HG03460 (cell line): ENCODE results near the gene ALPL.
"Not testable (repeated sequence)": the region's sequence is repeated elsewhere in the genome, so short reads cannot be mapped to it uniquely, and the experiment has no call there.

Source experiments
- ATAC-seq: cut with Tn5 transposase; IDR thresholded peaks from one replicate; pipeline ENCODE4 v1.9.1; 2021; ENCODE audit not compliant: unreplicated experiment

ALPL gene

GRCh38 chr1:21507511-21508270, 1.5 kb upstream of the ALPL start:
- no peak for ATAC-seq

- peak; percentile 57 for ATAC-seq
These were observed 458 bp upstream of the ALPL start for GRCh38 chr1:21508580-21509350.

DNA sequence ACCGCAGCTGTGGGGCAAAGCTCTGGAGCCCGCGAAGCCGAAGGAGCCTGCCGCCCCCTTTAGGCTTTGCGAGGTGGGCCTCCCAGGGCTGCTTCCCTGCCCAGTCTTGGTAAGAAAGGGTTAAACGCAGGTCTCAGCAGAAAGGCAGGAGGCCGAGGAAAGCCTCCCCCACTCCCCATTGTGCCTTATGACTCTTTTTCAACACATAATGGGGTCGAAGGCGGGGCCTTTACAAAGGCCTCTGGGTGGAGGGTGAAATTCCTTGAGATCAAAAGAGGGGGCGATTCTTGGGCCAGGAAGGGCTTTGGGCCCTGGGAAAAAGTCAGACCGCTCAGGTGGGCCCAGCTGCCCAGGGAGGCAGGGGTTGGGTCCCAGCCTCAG, 880 bp downstream of the ALPL start:
- ATAC-seq: no peak

GRCh38 chr1:21510885-21511578, 1.8 kb downstream of the ALPL start:
- ATAC-seq: no peak

- ATAC-seq: no peak
These were observed 2.6 kb downstream of the ALPL start for GRCh38 chr1:21511579-21512522.

- ATAC-seq: peak; percentile 78
These were observed 5.0 kb downstream of the ALPL start for GRCh38 chr1:21514245-21514644.

DNA sequence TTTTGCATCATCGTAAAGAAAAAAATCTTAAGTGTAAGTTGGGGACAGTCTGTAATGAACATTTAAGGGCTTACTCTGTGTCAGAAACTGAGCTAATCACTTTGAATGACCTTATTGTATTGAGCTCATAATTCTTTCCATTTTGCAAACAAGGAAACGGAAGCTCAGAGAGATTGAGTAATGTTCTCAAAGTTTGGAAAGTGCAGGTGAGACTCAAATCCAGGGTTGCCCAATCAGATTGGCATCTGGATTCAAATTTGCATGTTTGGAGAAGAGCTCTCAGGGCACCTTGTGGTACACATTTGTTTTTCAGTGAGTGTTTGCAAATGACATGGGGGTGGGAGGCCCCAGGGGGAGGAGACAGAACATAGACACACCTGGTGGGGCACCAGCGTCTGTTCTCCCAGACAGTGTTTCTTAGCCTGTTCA, 8.0 kb downstream of the ALPL start:
- ATAC-seq: no peak

DNA sequence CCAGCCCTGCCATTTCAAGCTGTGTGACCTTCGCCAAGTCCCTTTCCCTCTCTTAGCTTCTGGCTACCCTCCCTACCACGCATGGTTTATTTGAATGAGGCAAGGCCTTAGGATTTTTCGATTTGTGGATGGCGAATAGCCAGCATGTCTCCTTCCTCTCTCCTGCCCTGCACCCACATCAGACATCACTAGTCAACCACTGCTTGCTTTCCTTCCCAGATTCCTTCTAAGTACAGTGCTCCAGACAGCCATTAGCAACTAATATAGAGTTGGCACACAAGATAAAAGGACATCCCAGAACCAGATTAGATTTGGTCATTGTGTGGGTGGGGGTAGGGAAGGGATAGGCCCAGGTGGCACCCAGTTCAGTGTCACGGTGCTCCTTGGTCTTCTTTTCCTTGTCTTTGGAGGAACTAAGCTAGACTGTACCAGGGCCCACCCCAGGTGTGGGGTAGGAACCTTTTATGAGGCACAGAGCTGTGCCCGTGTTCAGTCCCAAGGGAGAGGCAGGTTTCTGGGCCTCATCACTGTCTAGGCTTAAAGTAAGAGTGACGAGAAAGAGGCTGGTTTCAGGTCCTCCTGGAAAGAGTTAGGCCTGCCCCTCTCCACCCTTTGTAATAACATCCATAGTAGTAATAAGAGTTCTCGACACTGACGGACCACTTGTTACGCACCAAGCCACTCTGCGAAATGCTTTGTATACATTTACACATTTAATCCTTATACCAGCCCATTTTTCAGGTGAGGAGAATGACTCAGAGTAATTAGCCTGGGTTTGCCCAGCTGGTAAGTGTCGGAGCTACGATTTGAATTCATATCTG, 8.6 kb downstream of the ALPL start:
- ATAC-seq: no peak

DNA sequence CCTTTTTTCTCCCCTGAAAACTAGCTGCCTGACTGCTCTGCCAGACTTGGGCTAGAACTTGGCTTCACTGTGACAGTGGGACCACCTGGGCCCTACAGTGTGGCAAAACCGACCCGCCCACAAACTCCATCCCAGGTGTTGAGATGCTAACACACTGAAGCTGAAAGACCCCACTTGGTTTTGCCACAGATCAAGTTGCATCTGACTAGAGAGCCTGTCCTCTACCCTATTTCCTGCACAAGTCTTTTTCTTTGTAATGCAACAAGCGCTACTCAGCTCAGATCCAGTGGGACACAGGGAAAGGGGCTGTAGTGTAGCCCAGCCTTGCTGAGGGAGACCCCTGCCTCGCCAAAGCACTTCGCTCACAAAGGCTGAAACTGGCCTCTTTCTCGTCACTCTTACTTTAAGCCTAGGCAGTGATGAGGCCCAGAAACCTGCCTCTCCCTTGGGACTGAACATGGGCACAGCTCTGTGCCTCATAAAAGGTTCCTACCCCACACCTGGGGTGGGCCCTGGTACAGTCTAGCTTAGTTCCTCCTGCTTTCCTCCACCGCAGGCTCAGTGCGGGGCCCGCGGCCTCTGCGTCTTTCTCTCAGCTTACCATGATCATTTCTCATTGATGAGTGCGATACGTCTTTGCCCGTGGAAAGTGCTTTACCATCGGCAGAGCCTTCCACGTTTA, 9.7 kb downstream of the ALPL start:
- no peak for ATAC-seq

GRCh38 chr1:21519486-21520070, 10.4 kb downstream of the ALPL start:
- ATAC-seq: not testable (repeated sequence)

DNA sequence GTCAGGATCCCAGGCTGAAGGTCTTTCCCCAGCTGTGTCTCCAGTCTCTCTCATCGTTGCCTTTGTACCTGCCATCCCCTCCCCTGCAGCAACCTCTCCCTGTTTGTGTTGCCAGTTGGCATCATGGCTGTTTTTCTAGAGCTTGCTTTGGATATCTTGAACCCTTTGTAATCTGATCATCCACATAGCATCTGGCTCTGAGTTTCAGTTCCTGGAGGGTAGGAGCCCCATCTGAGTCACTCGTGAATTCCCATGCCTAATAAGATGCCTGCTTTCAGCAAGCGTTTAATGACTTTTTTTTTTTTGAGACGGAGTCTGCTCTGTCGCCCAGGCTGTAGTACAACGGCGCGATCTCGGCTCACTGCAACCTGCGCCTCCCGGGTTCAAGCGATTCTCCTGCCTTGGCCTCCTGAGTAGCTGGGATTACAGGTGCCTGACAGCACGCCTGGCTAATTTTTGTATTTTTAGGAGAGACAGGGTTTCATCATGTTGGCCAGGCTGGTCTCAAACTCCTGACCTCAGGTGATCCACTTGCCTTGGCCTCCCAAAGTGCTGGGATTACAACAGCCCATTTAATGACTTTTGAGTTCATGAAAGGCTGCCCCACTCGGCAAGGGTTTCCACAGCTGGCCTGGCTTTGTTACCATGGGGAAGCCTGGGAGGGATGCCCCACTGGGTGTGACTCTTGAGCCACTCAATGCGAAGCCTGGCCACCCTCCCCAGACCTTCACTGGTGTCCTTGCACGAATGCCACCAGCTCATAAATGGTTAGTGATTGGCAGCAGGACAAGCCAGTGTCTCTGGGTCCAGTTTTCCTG, 11.9 kb downstream of the ALPL start:
- no peak for ATAC-seq

GRCh38 chr1:21521717-21522060, 12.5 kb downstream of the ALPL start:
- ATAC-seq: no peak

DNA sequence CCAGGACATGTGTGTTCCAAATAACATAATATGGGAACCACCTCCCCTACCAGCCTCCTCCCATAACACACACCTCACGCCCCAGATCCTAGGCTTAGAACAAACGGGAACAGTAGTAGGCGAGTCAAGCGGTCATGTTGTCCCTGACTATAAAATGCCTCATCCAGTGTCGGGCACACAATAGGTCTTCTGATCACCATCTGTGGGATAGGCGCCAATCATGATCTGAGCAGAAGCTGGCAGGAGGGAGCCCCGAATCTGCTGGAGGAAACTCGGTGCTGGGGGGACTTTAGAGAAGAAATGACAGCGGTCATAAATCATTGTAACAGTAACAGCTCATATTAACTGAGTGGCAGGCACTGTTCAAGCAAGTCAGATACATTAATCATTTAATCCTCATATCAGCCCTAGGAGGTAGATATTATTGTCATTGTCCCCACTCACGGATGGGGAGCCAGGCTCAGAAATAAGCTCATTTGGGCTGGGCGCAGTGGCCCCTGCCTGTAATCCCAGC, 13.4 kb downstream of the ALPL start:
- no peak for ATAC-seq

GRCh38 chr1:21523297-21523813, 14.1 kb downstream of the ALPL start:
- ATAC-seq: no peak

DNA sequence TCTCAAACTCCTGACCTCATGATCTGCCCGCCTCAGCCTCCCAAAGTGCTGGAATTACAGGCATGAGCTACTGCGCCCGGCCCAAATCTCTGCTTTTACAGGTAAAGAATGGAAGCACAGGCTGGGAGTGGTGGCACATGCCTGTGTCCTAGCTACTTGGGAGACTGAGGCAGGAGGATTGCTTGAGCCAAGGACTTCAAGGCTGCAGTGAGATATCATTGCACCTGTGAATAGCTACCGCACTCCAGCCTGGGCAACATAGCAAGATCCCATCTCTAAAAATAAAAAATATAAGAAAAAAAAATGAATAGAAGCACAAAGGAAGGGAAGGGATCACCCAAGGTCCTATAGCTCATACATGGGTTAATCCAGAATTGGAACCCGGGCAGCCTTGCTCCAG, 15.0 kb downstream of the ALPL start:
- no peak for ATAC-seq

- ATAC-seq: no peak
These were observed 15.6 kb downstream of the ALPL start for GRCh38 chr1:21524686-21525339.

GRCh38 chr1:21525340-21525717, 16.1 kb downstream of the ALPL start:
- no peak for ATAC-seq
